Astrocyte (in vitro differentiated cells and primary cell): ENCODE data around the gene LITAF.
"Not testable (repeated sequence)": the region's sequence is repeated elsewhere in the genome, so short reads cannot be mapped to it uniquely, and the experiment has no call there.

Experiments
- EZH2 ChIP-seq: IDR thresholded peaks from 2 replicates; pipeline ENCODE4 v1.6.1; 2012; ENCODE audit warnings: mild to moderate bottlenecking, low read length, inconsistent platforms; ENCODE audit not compliant: insufficient read depth
- TF ChIP-seq, protein P1 (sequence below): IDR thresholded peaks from 2 replicates; pipeline ENCODE4 v1.5.1; 2011; ENCODE audit warnings: low read depth, mild to moderate bottlenecking, inconsistent platforms, low read length, moderate library complexity; ENCODE audit not compliant: insufficient read depth

DNA sequence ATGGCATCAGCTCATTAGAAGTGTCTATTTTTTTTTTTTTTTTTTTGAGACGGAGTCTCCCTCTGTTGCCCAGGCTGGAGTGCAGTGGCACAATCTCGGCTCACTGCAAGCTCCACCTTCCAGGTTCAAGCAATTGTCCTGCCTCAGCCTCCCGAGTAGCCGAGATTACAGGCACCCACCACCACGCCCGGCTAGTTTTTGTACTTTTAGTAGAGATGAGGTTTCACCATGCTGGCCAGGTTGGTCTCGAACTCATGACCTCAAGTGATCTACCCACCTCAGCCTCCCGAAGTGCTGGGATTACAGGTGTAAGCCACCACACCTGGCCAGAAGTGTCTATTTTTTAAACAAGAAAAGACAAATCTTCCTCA lies 9.4 kb downstream of the LITAF start:
- TF ChIP-seq EZH2: not testable (repeated sequence)
- TF ChIP-seq, protein P1, sequence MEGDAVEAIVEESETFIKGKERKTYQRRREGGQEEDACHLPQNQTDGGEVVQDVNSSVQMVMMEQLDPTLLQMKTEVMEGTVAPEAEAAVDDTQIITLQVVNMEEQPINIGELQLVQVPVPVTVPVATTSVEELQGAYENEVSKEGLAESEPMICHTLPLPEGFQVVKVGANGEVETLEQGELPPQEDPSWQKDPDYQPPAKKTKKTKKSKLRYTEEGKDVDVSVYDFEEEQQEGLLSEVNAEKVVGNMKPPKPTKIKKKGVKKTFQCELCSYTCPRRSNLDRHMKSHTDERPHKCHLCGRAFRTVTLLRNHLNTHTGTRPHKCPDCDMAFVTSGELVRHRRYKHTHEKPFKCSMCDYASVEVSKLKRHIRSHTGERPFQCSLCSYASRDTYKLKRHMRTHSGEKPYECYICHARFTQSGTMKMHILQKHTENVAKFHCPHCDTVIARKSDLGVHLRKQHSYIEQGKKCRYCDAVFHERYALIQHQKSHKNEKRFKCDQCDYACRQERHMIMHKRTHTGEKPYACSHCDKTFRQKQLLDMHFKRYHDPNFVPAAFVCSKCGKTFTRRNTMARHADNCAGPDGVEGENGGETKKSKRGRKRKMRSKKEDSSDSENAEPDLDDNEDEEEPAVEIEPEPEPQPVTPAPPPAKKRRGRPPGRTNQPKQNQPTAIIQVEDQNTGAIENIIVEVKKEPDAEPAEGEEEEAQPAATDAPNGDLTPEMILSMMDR: not testable (repeated sequence)
